HepG2 (cell line): Measurements from ENCODE around the gene CLTCL1.

Experiments
- GLI4 ChIP-seq: sonication (generic); formaldehyde crosslinking; IDR thresholded peaks from 2 replicates; pipeline ENCODE4 v1.5.1; 2020; ENCODE audit warnings: missing genetic modification reagents, mild to moderate bottlenecking, moderate library complexity, borderline replicate concordance
- NR2C2 ChIP-seq: sonication (generic); formaldehyde crosslinking; IDR thresholded peaks from 2 replicates; pipeline ENCODE4 v1.4.0; 2020; ENCODE audit warnings: missing genetic modification reagents, mild to moderate bottlenecking, moderate library complexity, borderline replicate concordance
- SMAD3 ChIP-seq: sonication (generic); formaldehyde crosslinking; IDR thresholded peaks from 2 replicates; pipeline ENCODE4 v1.4.0; 2020; ENCODE audit warnings: missing genetic modification reagents
- SOX13 ChIP-seq, 3 experiments: fragments of 450-650 bp in 1 of 3; sonication (generic) in 1 of 3; formaldehyde crosslinking in 1 of 3; IDR thresholded peaks in 2 of 3; conservative IDR thresholded peaks in 1 of 3; 2 replicates each; pipeline versions ENCODE4 v1.5.0 to v1.6.1; 2016 to 2020; ENCODE audit warnings: antibody characterized with exemption in 1 of 3, mild to moderate bottlenecking in 1 of 3, missing compliant biosample characterization in 1 of 3, missing genetic modification reagents in 1 of 3, moderate library complexity in 1 of 3
- U2AF2 ChIP-seq: fragments of 200-400 bp; formaldehyde crosslinking; IDR thresholded peaks from 2 replicates; pipeline ENCODE4 v1.6.1; 2017; ENCODE audit warnings: low read depth, mild to moderate bottlenecking, low read length
- ZNF235 ChIP-seq: sonication (generic); formaldehyde crosslinking; IDR thresholded peaks from 2 replicates; pipeline ENCODE4 v1.8.1; 2023; ENCODE audit warnings: mild to moderate bottlenecking, missing genetic modification reagents, borderline replicate concordance
- ZNF276 ChIP-seq: sonication (generic); formaldehyde crosslinking; IDR thresholded peaks from 2 replicates; pipeline ENCODE4 v1.4.0; 2020; ENCODE audit warnings: mild to moderate bottlenecking, low read depth, missing genetic modification reagents
- ZNF350 ChIP-seq: sonication (generic); formaldehyde crosslinking; IDR thresholded peaks from 2 replicates; pipeline ENCODE4 v1.4.0; 2020; ENCODE audit warnings: mild to moderate bottlenecking, low read depth, missing genetic modification reagents, borderline replicate concordance
- ZNF513 ChIP-seq: sonication (generic); formaldehyde crosslinking; conservative IDR thresholded peaks from 2 replicates; pipeline ENCODE4 v1.5.0; 2020; ENCODE audit warnings: missing genetic modification reagents
- ZNF772 ChIP-seq: sonication (generic); formaldehyde crosslinking; IDR thresholded peaks from 2 replicates; pipeline ENCODE4 v1.5.0; 2020; ENCODE audit warnings: mild to moderate bottlenecking, missing genetic modification reagents

- no peak for TF ChIP-seq U2AF2
- no peak for TF ChIP-seq ZNF513 (CRISPR knock-in tag)
- TF ChIP-seq SOX13 (IDR thresholded peaks at IDR 0.05): no peak
- TF ChIP-seq SOX13 (CRISPR knock-in tag; conservative IDR thresholded peaks at IDR 0.05 in 1 of 2, IDR thresholded peaks at IDR 0.05 in 1 of 2): no peak
- TF ChIP-seq SMAD3 (CRISPR knock-in tag): no peak
- no peak for TF ChIP-seq ZNF276
- TF ChIP-seq ZNF350 (CRISPR knock-in tag): no peak
- TF ChIP-seq ZNF235 (CRISPR knock-in tag): no peak
- no peak for TF ChIP-seq NR2C2 (CRISPR knock-in tag)
- no peak for TF ChIP-seq ZNF772 (CRISPR knock-in tag)
- TF ChIP-seq GLI4 (CRISPR knock-in tag): no peak
Observed at GRCh38 chr22:19149991-19150390, 141.5 kb downstream of the CLTCL1 start, which contains the start of gene GSC2.
